GM08714 (cell line): ENCODE measurements around the gene PSAPL1.

Experiments
- H3K4me3 ChIP-seq: fragments of 200-500 bp; sonication (Bioruptor generic); 2 replicates; pipeline ENCODE4 v1.5.1; 2014; ENCODE audit warnings: mild to moderate bottlenecking, low read length, inconsistent platforms
- ZNF274 ChIP-seq: IDR thresholded peaks from 2 replicates; pipeline ENCODE4 v1.6.1; 2012; ENCODE audit warnings: mild to moderate bottlenecking, low read depth, low read length

The PSAPL1 gene

DNA sequence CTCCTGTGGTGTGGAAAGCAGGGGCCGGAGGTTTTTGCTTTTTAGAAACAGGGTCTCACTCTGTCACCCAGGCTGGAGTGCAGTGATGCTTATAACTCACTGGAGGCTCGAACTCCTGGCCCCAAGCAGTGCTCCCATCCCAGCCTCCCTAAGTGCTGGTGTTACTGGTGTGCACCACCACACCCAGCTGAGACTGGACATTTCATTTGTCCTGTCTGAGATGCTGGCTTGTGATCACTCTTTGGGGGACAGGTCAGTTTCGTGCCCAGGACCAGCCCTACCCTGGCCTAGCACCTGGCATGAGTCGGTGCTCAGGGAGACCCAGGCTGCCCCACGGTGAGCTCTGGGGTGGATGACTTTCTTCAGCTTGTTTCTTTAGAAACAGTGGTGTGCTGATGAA is 11.3 kb downstream of the PSAPL1 start:
- no peak for TF ChIP-seq ZNF274
- H3K4me3 ChIP-seq = no peak overlapping the region

DNA sequence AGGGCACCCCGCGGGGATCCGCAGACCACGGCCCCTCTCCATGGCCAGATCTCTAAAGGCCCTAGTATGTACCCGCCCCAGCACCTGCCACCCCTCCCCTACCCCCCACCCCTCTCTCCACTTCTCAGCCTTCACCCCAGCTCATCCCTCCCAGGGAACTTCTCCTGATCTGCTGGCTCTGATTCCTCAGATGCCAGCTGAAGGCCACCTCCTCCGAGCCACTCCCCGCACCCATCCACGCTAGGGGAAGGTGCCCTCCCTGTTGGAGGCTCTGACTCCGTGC is 11.9 kb downstream of the PSAPL1 start:
- H3K4me3 ChIP-seq = no peak overlapping the region
- TF ChIP-seq ZNF274 = no peak

DNA sequence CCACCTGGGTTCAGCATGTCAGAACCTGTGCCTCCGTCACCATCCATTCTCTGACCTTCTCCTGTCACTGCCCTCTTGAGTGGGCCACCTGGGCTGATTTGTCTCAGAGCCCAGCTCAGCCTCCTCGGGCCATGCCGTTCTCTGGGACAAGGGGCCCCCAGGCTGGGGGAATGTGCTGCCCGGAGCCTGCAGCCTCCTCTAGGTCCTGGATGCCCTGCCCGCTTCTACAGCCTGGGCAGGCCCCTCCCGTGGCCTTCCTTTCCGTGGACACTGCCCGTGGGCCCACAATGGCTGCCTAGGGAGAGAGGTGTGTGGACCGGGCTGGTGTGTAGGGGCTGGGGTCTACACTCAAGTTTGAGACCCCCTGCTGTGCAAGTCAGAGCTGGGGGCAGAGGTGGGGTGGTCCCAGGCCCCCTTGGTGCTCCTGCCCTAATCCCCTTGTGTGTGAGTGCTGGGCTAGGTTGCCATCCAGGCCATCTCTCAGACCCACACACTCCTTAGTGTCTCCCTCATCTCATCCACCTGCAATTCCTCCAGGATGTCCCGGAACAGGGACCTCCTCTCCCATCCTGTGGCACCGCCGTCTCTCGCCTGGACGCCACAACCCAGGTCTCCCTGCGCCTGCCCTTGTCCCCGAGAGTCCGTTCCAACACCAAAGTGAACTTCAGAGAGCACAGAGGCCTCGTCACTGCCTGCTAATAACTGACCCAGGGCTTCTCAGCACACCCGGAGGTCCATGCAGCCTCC is 12.4 kb downstream of the PSAPL1 start:
- no peak overlapping the region for H3K4me3 ChIP-seq
- TF ChIP-seq ZNF274 = no peak

DNA sequence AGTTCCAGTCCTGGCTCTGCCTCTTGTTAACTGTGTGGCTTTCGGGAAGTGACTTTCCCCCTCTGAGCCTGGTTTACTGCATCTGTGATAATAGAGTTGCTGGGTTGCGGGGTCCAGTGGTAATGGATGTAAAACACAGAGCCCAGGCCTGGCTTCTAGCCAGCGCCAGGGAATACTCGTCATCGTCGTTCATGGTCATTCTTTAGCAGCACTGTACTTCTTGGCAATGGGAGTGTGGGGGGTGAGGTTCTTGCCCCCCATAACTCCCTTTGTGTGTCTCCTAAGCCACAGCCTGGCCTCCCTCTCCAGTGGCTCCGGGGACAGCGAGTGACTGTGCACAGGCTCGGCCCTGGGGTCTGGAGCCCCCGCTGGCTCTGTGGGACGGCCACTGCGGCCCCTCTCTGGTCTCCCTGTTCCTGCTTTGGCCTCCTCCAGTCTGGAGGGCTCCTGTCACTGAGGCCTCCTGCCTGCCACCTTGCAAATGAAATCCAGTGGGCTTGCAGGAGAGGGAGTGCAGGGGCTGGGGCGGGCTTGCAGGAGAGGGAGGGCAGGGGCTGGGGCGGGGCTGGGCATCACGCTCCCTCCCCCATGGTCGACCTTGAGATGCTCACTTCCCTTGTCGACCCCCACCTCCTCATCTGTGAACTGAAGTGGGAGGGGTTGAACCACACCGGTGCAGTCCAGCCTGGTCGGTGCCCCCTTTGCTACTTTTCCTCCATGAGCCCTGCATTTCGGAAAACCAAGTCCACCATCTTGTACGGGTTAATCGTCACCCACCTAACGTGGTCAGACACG is 13.2 kb downstream of the PSAPL1 start:
- no peak for TF ChIP-seq ZNF274
- no peak overlapping the region for H3K4me3 ChIP-seq

DNA sequence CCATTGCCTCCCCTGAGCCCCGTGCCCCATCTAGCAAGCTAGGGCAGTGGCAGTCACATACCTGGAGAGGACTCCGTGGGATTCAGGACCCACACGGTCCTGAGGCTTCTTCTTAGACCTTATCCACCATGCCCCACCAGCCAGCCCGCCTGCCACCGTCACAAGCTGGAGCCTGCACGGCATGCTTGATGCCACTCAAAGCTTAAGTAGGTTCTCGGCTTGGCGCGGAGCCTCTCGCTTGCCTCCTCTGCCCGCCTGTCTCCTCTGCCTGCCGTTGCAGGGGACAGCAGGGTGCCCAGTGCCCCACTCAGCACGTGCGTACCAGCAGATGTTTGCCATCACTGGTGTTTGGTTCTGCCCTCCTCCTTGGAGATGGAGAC is 14.1 kb downstream of the PSAPL1 start:
- no peak overlapping the region for H3K4me3 ChIP-seq
- no peak for TF ChIP-seq ZNF274

DNA sequence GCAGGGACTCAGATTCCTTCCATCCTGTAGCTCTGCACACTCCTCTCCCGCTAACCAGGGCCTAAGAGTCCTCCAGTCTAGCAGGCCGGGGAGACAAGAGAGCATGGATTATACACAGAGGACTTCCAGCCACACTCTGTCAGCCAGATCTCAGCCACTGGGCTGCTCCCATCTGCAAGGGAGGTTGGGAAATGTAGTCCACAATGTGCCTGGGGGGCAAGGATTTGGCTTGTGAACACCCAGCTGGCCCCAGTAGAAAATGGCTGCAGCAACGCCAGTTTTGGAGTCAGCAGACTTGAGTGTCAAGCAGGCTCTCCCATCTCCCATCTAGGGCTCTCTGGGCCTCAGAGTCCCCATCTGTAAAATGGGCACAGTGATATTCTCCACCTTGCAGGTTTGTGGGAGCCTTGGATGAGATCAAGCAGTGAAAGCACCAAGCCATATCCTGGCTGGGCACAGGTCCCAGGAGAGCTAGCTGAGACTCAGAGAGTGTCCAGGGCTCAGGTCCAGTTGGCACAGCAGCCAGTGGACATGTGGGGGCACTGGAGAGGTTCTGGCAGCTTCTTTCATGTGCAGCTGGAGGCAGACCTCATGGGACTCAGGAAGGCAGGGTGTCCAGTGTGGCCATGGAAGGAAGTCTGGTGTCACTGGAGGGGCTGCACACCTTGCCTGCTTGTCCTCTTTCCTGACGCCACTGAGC is 14.6 kb downstream of the PSAPL1 start:
- no peak overlapping the region for H3K4me3 ChIP-seq
- no peak for TF ChIP-seq ZNF274

DNA sequence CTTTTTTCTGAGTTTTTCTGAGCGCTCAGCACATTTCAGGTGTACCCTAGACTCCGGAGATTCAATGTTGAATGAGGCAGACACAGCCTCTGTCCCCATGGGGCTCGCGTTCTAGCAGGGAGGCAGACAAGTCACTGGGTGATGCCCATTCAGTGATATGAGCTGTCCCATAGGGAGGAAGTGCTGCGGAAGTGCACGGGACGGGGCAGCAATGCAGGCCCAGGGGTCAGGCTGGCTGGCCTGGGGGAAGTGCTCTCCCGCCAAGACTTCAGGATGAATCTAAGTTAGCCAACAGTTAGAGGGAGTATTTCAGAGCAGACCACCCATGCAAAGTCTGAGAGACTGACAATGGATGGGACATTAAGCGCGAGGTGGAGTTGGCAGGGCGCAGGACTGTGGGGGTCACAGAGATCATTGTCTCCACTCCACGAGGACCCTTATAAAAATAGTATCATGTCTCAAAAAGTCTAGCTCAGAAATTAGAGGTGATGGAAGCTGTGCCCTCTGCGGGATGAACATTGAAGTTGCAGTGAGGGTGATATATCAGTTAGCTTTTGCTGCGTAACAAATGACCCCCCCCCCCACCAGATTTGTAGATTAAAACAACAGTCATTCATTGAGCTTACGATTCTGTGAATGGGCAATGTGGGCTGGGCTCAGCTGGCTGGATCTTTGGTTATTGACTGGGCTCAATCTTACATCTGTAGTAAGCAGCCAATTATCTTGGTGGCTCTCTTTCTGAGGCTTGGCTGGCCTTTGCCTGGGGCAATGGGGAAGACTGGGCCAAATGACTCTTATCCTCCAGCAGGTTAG is 16.4 kb downstream of the PSAPL1 start:
- no peak for TF ChIP-seq ZNF274
- H3K4me3 ChIP-seq = no peak overlapping the region

DNA sequence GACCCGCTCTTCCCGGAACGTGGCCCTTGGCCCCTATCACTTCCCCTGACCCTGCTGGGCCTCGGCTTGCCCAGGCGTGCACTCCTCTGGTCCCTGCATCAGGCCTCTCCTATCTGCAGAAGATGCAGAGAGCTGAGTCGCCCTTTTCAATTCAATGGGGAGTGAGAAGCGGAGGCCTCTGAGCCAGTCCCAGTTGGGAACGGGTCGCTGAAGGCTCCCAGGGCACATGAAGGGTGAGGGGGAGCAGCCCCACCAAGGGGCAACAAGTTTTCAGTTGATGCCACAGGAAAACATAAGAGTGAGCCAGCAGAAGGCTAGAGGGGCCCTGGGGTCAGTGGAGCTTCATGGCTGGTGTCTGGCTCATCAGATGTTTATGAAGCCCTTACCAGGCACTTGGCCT is 17.1 kb downstream of the PSAPL1 start:
- no peak overlapping the region for H3K4me3 ChIP-seq
- no peak for TF ChIP-seq ZNF274

DNA sequence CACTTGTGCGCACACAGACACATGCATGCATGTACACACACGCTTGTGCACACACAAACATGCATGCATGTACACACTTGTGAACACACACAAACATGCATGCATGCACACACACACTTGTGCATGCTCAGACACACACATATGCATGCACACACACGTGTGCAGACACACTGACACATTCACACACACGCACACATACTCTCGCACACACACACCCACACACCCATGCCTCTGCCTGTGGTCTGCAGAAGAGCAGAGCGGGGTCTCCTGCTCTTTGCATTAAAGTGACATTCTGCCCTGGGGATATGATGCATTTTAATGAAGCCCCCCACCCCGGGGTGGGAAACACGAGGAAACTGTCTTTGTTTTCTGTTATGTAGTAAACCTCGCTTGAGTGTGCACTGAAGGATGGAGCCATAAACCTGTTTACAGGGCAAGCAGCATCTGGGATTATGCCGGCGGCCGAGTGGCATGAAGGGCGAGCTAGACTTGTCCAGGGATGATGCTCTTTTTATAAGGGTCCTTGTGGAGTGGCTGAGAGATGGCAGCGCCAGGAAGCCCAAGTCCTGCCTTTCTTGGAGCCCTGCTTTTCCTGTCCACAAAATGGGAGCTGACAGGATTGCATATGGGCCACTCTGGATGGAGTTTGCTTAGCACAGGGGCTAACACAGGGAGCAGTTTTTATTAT is 17.8 kb downstream of the PSAPL1 start:
- H3K4me3 ChIP-seq = no peak overlapping the region
- TF ChIP-seq ZNF274 = no peak

DNA sequence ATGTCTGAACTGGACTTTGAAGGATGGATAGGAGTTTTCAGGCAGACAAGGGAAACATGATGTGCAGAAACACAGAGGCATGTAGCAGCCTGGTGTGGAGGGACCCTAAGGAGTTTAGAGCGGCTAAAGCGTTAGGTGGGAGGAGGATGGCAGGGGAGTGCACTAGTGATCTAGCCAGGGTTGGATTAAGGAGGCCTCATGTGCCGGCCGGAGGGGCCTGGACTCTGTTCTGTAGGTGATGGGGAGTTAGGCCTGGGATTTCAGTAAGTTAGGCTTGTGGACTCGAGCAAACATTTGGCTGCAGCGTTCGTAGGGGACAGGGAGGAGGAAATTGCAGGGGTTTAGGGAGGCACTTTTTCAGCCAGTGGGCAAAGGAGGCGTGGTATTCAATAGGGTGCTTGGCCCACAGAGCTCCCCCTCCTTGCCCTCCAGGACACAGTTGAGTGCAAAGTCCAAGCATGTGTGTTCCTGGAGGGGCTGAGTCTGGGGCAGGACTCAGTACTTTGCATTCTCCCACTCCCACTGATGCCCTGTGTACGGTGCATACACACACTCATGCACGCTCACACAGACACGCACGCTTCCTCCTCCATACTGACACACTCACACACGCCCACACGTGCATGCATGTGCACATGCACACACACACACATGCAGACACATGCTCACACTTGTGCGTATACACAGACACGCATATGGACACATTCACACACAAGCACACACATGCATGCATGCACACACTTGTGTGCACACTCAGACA is 18.6 kb downstream of the PSAPL1 start:
- TF ChIP-seq ZNF274 = no peak

DNA sequence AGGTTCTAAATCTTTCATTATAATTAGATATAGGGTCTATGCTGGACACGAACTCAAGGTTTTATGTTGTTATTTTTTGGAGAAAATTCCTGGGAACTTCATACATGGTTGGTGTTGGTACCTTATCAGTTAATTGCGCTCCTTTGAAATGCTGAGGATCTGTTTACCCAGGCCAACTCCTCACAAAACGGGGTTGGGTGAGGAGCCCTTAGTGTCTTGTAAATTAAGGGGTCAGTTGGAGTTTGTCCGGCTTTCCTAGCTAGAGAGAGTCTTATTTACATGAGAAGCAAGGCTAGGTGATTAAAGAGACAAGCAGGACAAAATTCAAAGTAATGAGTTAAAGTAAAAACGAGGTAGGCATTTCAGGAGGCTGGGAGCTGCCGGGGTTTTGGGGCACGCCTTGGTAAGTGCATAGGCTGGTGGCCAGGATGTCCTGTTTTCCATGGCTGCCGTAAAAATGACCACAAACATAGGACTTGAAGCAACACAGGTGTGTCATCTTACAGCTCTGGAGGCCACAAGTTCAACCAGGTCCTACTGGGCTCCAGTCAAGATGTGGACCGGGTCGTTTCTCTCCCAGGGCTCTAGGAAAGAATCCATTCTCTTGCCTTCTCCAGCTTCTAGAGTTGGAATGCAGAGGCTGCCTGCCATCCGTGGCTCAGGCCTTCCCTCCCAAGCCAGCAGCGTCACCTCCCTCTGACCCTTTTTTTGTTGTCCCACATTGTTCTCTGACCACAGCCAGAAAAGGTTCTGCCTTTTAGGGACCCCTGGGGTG is 19.8 kb downstream of the PSAPL1 start:
- no peak for TF ChIP-seq ZNF274

More for the DNA sequence above, 18.6 kb downstream of the PSAPL1 start:
- no peak overlapping the region for H3K4me3 ChIP-seq

DNA sequence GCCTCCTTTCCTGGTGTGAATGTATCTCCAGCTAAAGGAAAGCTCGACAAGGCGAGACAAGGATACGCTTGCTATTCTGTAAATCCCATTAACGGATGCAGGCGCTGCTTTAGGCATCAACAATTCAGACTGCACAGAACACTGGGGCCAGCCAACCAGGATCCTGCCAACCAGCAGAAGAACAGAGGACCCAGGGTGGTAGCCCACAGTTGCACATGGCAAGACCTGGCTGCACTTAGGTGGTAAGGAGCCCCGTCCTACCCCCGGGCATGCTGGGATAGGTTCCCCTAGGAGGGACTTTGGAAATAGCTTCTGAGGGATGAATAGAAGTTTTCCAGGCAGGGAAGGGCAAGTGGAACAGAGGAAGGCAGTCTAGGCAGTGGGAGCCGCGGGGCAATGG is 20.7 kb downstream of the PSAPL1 start:
- no peak for TF ChIP-seq ZNF274
- no peak overlapping the region for H3K4me3 ChIP-seq

More for the DNA sequence above, 19.8 kb downstream of the PSAPL1 start:
- no peak overlapping the region for H3K4me3 ChIP-seq

DNA sequence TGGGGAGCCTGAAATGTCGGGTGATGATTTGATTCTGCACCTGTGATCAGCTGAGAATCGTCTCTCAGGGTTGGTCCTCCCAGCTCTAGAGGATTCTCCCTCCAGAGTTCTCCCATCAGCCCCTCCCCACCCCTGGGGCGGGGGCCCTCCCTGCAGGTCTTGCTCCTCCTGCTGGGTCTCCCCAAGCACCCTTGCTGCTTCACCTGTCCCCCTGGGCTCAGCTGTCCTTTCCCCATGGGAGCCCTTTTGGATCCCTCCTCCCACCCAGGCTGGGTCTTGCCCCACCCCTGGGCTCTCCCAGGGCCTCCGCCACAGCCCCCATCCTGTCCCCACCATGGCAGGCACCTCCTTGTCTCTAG is 22.2 kb downstream of the PSAPL1 start:
- TF ChIP-seq ZNF274 = no peak
- no peak overlapping the region for H3K4me3 ChIP-seq
